NCI-H2029 (cell line): ENCODE data around the gene SMG9.

Source experiments
- DNase-seq: peaks from one replicate; lab custom pipeline; 2025; lab: John Stamatoyannopoulos, UW

Gene SMG9

DNA sequence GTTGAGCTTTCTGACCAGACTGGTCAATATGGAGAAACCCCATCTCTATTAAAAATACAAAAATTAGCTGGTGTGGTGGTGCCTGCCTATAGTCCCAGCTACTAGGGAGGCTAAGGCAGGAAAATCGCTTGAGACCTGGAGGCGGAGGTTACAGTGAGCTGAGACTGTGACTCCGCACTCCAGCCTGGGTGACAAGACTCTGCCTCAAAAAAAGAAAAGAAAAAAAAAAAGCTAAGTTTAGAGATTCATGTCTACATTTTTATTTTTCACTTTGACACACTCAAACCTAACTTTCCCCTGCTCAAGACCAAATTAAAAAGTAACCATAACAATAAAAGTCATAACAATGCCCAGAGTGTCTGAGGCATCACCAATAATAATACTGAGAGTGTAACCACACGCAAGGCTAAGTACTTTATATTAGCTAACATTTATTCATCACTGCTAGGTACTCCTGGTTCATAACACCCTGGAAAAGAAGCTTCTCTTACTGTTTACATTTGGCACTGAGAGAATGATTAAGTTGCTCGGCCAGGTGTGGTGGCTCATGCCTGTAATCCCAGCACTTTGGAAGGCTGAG, 33.2 kb downstream of the SMG9 start:
- DNase-seq = no peak

DNA sequence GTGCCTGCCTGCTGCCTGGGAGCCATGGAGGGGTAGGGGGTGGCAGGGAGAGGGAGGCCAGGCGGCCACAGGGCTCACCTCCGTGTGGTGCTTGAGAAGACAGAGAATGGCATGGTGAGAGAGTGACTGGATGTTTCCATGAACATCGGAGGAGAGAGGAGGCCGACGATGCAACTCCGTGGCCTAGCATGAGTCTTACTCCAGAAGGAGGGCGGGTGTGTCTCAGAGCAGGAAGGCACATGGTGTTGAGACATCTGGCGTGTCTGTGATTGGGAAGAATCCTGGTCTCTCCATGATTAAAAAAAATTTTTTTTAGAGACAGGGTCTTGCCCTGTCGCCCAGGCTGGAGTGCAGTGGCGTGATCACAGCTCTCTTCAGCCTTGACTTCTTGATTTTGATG, 33.8 kb downstream of the SMG9 start:
- no peak for DNase-seq

DNA sequence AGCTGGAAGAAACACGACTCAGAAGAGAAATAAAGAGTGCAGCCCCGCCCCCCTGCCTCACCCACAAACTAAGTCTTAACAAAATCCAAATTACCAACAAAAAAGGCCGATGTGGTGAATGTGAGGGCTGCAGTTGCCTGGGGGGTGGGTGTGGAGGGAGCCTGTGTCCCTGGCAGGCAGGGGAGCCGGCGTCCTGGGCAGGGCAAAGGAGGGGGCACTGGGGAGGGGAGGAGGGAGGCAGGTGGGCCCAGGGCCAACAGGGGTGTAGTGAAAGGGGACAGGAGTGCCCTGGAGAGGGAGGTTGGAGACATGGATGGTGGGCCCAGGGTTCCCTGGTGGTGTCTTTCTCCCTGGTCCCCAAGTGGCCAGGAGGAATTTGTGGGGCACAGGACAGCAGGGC, 34.8 kb downstream of the SMG9 start:
- DNase-seq = no peak

DNA sequence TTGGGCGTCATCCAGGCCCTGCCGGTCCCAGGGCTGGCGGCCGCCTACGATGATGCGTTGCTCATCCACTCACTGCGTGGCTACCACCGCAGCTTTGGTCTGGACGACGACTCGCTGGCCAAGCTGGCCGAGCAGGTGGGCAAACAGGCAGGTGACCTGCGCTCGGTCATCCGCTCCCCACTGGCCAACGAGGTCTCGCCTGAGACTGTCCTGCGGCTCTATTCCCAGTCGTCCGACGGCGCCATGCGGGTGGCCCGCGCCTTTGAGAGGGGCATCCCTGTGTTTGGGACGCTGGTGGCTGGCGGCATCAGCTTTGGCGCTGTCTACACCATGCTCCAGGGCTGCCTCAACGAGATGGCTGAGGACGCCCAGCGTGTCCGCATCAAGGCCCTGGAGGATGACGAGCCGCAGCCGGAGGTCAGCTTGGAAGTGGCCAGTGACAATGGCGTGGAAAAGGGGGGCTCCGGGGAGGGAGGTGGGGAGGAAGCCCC, 35.3 kb downstream of the SMG9 start:
- DNase-seq = no peak

DNA sequence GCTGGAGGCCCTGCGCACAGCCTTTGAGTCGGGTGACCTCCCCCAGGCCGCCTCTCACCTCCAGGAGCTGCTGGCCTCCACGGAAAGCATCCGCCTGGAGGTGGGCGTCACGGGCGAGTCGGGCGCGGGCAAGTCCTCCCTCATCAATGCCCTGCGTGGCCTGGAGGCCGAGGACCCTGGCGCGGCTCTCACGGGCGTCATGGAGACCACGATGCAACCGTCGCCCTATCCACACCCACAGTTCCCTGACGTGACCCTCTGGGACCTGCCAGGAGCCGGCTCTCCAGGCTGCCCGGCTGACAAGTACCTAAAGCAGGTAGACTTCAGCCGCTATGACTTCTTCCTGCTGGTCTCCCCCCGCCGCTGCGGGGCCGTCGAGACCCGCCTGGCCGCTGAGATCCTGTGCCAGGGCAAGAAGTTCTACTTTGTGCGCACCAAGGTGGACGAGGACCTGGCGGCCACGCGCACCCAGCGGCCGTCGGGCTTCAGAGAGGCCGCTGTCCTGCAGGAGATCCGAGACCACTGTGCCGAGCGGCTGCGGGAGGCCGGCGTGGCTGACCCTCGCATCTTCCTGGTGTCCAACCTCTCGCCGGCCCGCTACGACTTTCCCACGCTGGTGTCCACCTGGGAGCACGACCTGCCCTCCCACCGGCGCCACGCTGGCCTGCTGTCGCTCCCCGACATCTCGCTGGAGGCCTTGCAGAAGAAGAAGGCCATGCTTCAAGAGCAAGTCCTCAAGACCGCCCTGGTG, 36.0 kb downstream of the SMG9 start:
- DNase-seq = no peak

DNA sequence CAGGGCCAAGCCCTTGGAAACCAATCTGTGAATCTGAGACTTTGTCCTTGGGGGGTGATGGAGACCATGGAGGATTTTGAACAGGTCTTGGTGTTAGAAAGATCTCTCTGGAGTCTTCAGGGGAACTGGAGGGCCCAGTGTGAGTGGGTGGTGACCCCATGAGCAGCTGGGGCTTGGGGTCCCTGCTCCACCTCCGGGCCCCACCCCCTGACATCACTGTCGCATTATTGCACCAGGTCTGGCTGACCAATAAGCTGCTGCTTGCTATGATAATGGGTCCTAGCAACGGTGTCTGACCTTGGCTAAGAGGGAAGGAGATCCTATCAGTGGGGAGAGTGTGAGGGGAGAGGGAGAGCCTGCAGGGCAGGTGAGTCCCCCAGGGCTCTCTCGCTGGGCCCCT, 39.0 kb downstream of the SMG9 start, which contains the start of gene IRGC:
Gene IRGC, plus strand, starts transcription at position 301 of the 400 bp plus-strand sequence. CDS start 2,483 bp downstream, outside the sequence.
- no peak for DNase-seq

DNA sequence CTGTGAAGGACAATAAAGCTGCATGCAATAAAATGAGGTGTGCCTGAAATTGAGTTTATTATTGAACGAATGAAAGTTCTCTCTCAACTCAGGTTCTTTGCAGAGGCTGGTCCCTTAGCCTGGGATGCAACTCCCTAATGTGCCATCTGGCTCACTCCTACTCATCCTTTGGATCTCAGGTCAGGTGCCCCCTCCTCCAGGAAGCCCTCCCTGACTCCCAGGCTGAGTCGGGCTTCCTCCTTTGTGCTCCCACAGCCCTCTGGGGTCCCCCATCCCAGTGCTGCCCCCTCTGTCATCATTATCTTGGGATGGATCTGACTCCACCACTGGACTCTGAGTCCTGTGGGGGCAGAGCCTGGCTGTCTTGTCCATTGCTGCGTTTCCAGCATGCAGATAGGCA, 41.6 kb downstream of the SMG9 start:
- DNase-seq = no peak

DNA sequence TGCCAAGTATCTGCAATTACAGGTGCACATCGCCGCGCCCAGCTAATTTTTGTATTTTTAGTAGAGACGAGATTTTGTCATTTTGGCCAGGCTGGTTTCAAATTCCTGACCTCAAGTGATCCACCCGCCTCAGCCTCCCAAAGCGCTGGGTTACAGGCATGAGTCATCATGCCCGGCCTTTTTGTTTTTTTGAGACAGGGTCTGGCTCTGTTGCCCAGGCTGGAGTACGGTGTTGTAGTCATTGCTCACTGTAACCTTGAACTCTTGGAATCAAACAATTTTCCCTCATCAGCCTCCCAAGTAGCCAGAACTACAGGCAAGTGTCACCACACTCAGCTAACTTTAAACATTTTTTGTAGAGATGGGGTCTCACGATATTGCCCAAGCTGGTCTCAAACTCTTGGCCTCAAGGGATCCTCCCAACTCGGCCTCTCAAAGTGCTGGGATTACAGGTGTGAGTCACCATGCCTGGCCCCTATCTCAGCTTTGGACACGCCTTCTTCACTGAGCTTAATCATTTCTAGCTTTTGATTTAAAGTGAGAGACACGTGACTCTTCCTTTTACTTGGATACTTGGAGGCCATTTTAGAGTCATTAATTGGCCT, 42.9 kb downstream of the SMG9 start:
- DNase-seq = no peak

DNA sequence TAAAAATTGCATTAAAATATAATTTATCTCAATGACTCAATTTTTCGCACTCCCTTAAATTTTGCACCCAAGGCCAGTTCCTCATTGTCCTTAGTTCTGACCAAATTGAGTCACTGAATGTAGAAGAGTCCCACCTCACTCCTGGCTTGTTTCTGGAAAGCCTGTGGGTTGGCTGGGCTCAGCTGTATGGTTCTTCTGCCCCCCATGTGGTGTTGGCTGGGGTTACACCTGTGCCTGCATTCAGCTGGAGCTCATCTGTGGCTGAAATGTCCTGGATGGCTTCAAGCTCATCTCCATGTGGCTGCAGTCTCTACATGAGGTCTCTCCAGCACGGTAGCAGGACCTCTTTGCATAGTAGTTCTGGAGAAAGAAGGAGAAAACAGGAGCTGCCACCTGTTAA, 46.0 kb downstream of the SMG9 start:
- DNase-seq = no peak

DNA sequence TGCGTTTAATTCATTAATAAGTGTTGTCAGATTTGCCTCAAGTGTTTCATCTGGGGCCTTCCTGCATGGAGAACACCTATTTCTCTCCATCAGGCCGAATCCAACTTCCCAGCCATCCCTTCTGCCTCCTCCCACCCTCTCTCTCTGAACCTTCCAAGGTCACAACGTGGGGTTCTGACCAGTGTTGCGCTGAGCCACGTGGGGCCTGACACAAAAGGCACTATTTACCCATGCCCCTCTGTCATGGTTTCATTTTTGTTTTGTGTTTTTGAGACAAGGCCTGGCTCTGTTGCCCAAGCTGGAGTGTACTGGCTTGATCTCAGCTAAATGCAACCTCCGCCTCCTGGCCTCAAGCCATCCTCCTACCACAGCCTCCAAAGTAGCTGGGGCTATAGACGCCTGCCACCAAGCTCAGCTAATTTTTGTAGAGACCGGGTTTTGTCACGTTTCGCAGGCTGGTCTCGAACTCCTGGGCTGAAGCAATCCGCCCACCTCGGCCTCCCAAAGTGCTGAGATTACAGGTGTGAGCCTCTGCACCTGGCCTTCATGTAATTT, 47.5 kb downstream of the SMG9 start:
- DNase-seq = no peak

DNA sequence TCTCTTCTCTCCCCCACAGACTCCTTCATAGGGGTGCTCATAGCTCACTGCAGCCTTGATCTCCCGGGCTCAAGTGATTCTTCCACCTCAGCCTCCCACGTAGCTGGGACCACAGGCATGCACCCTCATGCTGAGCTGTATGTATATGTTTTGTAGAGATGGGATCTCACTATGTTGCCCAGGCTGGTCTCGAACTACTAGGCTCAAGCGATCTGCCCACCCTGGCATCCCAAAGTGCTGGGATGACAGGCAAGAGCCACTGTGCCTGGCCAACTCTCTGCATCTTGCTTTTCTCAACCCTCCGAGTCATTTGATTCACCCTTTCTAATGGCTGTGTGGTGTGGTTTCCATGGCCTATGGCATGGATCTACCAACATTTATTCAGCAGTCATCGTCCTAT, 49.0 kb downstream of the SMG9 start:
- no peak for DNase-seq

DNA sequence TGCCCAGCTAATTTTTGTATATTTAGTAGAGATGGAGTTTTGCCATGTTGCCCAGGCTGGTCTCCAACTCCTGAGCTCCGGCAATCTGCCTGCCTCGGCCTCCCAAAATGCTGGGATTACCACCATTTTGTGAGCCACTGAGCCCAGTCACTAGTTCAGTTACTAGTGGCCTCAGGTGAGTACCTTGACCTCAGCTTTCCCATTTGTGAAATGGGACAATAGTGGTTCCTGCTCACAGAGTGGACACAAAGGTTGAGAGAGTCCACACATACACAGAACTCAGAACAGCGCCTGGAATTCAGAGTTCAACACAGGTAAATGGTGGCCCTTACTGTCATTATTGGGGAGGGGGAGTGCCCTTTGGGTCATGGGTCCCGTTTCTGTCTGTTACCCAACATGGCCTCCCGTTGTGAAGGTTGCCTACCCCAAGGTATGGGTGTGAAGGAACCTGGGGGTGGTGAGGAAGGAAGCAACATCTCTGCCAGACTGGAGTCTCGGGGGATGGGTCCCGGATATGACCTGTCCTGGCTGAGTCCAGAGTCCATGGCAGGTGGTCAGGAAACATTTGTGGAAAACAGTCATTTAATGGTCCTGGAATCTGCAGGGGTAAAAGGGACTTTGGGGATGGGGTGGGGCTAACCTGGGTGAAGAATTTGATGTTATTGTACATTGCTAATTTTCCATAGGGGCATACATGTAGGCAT, 50.6 kb downstream of the SMG9 start:
- DNase-seq = no peak

DNA sequence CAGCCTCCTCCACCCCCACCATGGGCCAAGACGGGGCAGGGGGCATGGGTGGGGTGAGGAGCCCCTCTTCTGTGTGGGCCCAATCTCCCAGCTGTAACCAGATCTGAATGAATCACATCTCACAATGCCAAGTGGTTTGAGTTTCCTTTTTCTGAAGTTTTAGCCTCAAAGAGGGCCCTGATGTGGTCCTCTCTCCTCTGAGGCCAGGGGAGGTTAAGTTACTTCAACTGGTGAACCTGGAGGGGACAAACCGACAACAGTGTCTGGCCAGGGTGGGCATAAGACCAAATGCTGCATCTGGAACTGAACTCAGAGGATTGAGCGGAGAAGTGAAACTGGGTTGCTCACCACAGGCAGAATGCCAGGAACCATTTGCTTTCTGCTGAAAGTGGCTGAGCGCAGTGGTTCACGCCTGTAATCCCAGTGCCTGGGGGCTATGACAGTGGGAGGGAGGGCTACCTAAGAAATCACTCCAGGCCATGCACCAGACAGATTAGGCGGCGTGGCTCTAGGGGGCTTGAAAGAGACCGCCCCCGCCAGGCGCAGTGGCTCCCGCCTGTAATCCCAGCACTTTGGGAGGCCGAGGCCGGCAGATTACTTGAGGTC, 54.3 kb downstream of the SMG9 start:
- DNase-seq = peak; percentile 25

DNA sequence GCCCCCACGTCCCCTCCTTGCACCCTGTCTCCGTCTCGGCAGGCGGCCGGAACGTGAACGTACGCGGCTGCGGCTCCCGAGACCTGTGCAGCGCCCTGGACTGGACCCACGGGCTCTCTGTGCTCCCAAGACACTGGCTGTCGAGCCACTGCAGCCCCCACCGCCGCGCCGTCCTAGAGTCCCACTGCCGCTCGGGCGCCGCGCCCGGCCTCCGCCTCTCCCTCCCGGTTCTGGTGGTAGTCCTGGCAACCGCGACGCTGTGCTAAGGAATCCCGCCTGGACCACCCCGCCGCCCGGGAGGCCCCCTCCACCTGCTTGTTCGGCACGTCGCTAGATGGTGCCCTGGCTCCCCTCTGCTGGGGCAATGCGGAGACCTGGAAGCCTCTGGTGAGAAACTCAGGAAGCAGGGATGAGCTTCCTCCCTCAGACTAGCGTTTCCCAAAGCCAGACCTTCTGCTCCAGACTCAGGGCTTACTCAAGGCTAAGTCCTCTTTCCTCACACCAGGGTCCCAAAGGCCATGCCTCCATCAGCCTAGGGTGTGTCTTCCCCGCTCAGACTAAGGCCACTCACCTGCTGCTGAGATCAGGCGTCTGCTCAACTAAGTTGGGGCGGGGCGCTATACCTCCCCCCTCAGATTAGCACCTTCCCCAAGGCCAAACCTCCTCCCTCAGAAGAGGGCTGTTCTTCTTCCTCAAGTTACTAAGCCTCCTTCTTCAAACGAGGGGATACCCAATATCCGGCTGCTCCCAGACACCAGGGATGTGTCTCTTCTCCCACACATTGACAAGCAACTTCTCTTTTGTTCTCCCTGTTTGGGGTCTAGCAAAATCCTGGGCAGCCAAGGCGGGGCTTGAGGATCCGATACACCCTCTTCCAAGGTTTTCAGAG, 55.0 kb downstream of the SMG9 start:
- no peak for DNase-seq

DNA sequence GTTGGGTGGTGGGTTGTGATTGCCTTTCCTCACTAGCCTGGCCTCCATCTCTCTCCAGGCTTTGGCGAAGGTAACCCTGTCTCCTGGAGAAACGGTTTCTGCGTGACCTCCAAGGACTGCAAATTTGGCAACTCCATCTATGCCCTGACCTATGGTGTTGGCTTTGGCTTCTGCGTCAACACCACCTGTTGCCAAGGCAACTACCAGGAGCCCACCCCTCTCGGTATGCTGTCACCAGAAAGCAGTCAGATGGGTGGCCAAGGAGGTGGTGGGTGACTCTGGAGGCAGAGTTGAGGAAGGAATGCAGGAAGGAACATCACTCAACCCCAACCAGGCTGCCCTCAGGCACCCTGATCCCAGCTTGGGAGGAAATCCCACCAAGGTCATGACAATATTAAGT, 57.5 kb downstream of the SMG9 start:
- no peak for DNase-seq

DNA sequence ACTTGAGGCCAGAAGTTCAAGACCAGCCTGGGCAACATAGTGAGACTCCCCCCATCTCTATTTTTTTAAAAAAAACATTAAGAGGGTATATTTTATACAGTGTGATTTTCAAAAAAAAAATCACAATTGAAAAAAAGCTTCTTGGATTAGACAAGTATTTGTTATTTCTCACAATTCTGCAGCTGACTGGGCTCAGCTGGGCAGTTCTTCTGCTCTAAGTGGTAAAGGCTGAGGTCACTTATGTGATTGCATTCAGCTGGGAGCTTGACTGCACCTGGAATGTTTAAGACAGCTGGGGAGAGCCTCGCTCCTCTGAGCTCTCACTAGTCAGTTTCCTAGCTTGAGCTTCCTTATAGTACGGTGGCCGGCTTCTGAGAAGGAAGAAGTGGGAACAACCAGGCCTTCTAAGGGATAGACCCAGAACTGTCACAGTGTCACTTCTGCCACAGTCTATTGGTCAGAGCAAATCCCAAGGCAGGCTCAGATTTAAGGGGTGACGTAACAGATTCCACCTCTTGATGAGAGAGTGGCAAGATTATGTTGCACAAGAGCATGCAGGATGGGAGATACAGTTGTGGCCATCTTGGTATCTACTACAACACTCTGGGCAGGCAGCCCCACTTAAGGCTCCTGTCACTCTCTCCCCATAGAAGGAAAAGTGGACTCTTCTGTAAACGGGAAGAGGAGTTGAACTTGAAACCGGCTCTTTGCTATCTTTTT, 58.6 kb downstream of the SMG9 start:
- no peak for DNase-seq

DNA sequence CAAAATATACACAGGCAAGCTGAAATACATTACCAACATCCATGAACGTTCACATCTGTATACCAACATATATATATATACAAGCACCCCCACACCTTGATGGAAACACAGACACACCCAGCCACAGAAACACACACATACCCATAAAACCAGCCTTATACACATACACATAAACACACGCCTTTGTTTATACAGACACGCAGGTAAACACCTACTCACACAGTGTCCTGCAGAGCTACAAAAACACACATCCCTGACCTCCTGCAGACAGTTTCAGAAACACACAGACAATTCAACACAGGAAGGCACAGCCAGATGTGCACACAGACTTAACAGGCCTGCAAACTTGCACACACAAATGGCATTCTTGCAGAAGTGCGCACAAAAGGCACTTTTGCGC, 60.2 kb downstream of the SMG9 start:
- DNase-seq = no peak

DNA sequence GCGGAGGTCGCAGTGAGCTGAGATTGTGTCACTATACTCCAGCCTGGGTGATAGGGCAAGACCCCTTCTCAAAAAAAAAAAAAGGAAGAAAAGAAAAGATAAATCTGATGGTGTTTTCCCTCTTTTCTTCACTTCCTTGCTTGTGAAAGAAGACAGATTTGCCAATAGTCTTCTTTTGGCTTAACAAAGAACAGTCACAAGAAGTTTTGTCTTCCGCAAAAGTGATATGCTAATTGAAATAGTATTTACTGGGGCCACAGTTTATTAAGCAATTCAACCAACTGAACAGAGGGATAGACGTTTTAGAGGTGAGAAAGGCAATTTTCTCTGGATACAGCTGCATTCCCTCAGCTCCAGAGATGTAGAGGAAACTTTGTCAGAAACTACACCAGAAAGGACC, 61.9 kb downstream of the SMG9 start:
- no peak for DNase-seq

DNA sequence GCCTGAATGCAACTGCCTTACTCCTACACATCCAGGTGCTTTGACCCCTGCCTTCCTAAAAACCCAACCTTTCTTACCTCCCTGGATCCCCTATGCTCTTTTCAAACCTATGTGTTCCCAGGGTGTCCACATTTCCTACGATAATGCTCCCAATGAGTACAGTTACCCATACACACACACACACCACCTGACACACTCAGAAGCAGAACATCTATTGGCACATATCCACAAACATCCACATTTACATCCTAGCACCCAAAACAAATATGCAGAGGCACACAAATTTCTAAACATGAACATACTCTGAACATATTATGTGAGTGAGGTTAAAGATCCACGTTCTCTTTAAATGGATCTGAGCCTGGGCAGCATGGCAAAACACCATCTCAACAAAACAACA, 62.4 kb downstream of the SMG9 start:
- no peak for DNase-seq

DNA sequence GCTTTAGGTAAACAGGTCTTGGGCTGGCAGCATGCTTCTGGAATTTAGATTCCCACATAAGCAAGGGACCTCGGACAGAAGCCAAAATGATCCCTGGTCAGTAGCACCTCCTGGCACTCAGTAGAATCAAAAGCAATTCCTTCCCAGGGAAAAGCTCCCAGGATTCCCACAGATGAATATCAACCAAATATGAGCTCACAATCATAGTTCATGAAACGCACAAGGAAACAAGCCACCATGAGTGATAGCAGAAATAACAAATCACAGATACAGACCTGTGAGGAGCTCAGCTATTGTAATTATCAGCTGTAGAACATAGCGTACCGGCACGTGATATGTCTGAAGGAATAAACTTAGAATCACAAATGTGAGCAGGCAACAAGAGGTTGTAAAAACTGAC, 63.0 kb downstream of the SMG9 start:
- DNase-seq = no peak
